IMR-90 (cell line): ENCODE measurements around the gene DOCK2. TPM values are rescaled to one million over a fixed set of nuclear protein-coding genes. Genes with fewer than 3 reads are reported as not detected.

Experiments used
- ATAC-seq: fragments of 200-7000 bp; cut with Tn5 transposase; 2 replicates; pipeline ENCODE4 v1.9.1; 2020; ENCODE audit warnings: low read depth, mild to moderate bottlenecking, moderate library complexity
- BruUV-seq: library from RNA; stranded (reverse); fragments of 400-500 nt; replicated peaks from 2 replicates; lab custom pipeline; 2021; lab: Mats Ljungman, UMichigan
- CTCF ChIA-PET: fragments of 300-600 bp; formaldehyde crosslinking; extraction: SDS; loops from one replicate; lab custom pipeline; 2021; ENCODE audit warnings: antibody characterized with exemption; lab: Yijun Ruan, JAX
- POLR2A ChIA-PET: fragments of 300-600 bp; sonication (Branson Sonifier 250); formaldehyde crosslinking; loops from one replicate; lab custom pipeline; 2022; ENCODE audit warnings: antibody characterized with exemption; ENCODE audit not compliant: unreplicated experiment; lab: Charles Lee
- DNase-seq: peaks from one replicate; pipeline ENCODE4 v3.0.0; 2013
- H2AFZ ChIP-seq: replicated peaks from 2 replicates; pipeline ENCODE3; 2013; ENCODE audit warnings: low read length, mild to moderate bottlenecking; ENCODE audit not compliant: poor library complexity
- H2AK5ac ChIP-seq: 2 replicates; pipeline ENCODE4 v1.6.1; 2013; ENCODE audit warnings: low read depth, low read length, inconsistent platforms
- H2AK9ac ChIP-seq: replicated peaks from 2 replicates; pipeline ENCODE3; 2013; ENCODE audit warnings: mild to moderate bottlenecking, low read depth, low read length, moderate library complexity; ENCODE audit not compliant: poor library complexity
- H2BK120ac ChIP-seq: 2 replicates; pipeline ENCODE4 v1.6.1; 2013; ENCODE audit warnings: low read depth, low read length, inconsistent platforms
- H2BK15ac ChIP-seq: 3 replicates; pipeline ENCODE4 v1.6.1; 2013; ENCODE audit warnings: low read depth, low read length, inconsistent platforms
- H2BK20ac ChIP-seq: 2 replicates; pipeline ENCODE4 v1.6.1; 2013; ENCODE audit warnings: low read depth, mild to moderate bottlenecking, inconsistent platforms, low read length, moderate library complexity
- H2BK5ac ChIP-seq: 2 replicates; pipeline ENCODE4 v1.6.1; 2013; ENCODE audit warnings: mild to moderate bottlenecking, low read depth, low read length, inconsistent platforms; ENCODE audit not compliant: poor library complexity, severe bottlenecking
- H3K14ac ChIP-seq: replicated peaks from 2 replicates; pipeline ENCODE4 v1.6.1; 2013; ENCODE audit warnings: low read depth, low read length, inconsistent platforms
- H3K18ac ChIP-seq: 2 replicates; pipeline ENCODE4 v1.6.1; 2013; ENCODE audit warnings: low read depth, low read length, control low read depth
- H3K23ac ChIP-seq: 2 replicates; pipeline ENCODE4 v1.6.1; 2013; ENCODE audit warnings: low read depth, low read length, inconsistent platforms
- H3K27ac ChIP-seq: 2 replicates; pipeline ENCODE4 v1.5.1; 2013; ENCODE audit warnings: mild to moderate bottlenecking, control low read depth, low read length; ENCODE audit not compliant: insufficient read depth
- H3K27me3 ChIP-seq: 2 replicates; pipeline ENCODE4 v1.6.1; 2013; ENCODE audit warnings: low read length; ENCODE audit not compliant: control insufficient read depth, insufficient read depth
- H3K36me3 ChIP-seq: 2 replicates; pipeline ENCODE4 v1.6.1; 2013; ENCODE audit warnings: low read length, mixed read lengths; ENCODE audit not compliant: control insufficient read depth, insufficient read depth
- H3K4ac ChIP-seq: 2 replicates; pipeline ENCODE4 v1.6.1; 2013; ENCODE audit warnings: low read depth, low read length, inconsistent platforms
- H3K4me1 ChIP-seq: 2 replicates; pipeline ENCODE4 v1.6.1; 2013; ENCODE audit warnings: low read length, mixed read lengths; ENCODE audit not compliant: control insufficient read depth, insufficient read depth
- H3K4me2 ChIP-seq: 2 replicates; pipeline ENCODE4 v1.6.1; 2013; ENCODE audit warnings: low read depth, mild to moderate bottlenecking, control low read depth, low read length, moderate library complexity
- H3K4me3 ChIP-seq: 2 replicates; pipeline ENCODE4 v1.5.1; 2013; ENCODE audit warnings: low read depth, mild to moderate bottlenecking, control low read depth, low read length, moderate library complexity; ENCODE audit not compliant: insufficient read depth
- H3K56ac ChIP-seq: 2 replicates; pipeline ENCODE4 v1.6.1; 2013; ENCODE audit warnings: low read length, inconsistent platforms; ENCODE audit not compliant: insufficient read depth; ENCODE audit errors: extremely low read depth
- H3K79me1 ChIP-seq, 2 experiments: 2 replicates each; pipeline ENCODE4 v1.6.1; 2013; ENCODE audit warnings: low read length in 2 of 2, inconsistent platforms in 1 of 2, low read depth in 1 of 2
- H3K9ac ChIP-seq: 2 replicates; pipeline ENCODE4 v1.6.1; 2013; ENCODE audit warnings: low read depth, low read length, control low read depth
- H3K9me1 ChIP-seq: 2 replicates; pipeline ENCODE4 v1.6.1; 2013; ENCODE audit warnings: low read length, inconsistent platforms; ENCODE audit not compliant: insufficient read depth
- H3K9me3 ChIP-seq: 2 replicates; pipeline ENCODE4 v1.6.1; 2013; ENCODE audit warnings: low read length; ENCODE audit not compliant: control insufficient read depth, insufficient read depth
- H4K20me1 ChIP-seq: 2 replicates; pipeline ENCODE4 v1.6.1; 2013; ENCODE audit warnings: low read length, inconsistent platforms; ENCODE audit not compliant: insufficient read depth
- H4K5ac ChIP-seq: 2 replicates; pipeline ENCODE4 v1.6.1; 2013; ENCODE audit warnings: mild to moderate bottlenecking, low read depth, low read length, control low read depth
- H4K8ac ChIP-seq, 2 experiments: 2 replicates each; pipeline ENCODE4 v1.6.1; 2013; ENCODE audit warnings: low read depth in 2 of 2, low read length in 2 of 2, control low read depth in 1 of 2, inconsistent platforms in 1 of 2
- H4K91ac ChIP-seq: 2 replicates; pipeline ENCODE4 v1.6.1; 2013; ENCODE audit warnings: low read depth, low read length, inconsistent platforms; ENCODE audit not compliant: insufficient read depth
- RAD21 ChIP-seq: IDR thresholded peaks from 2 replicates; pipeline ENCODE4 v1.6.1; 2012; ENCODE audit warnings: low read length, improper control_type of control experiment
- SMC3 ChIP-seq: fragments of 150-350 bp; IDR thresholded peaks from 2 replicates; pipeline ENCODE4 v1.6.1; 2016; ENCODE audit warnings: low read depth, mild to moderate bottlenecking, antibody characterized with exemption, low read length, moderate library complexity
- WGBS, 2 experiments: methylation state at CpG; one replicate each; pipeline versions ENCODE4 v1.1.5 to v1.1.7; 2013; ENCODE audit warnings: missing lambda C conversion rate in 2 of 2; ENCODE audit not compliant: insufficient read length in 1 of 2; ENCODE audit errors: extremely low coverage in 2 of 2; 5-methylcytosine and 5-hydroxymethylcytosine counted together
- dilution Hi-C: fragments of 300-500 bp; cut with HindIII; formaldehyde crosslinking; loops from one replicate; pipeline ENCODE4 v1.14.3; 2018; ENCODE audit warnings: low sequenced_read_pairs; ENCODE audit not compliant: unreplicated experiment
- in situ Hi-C: fragments of 300-500 bp; cut with MboI; formaldehyde crosslinking; loops from 3 replicates; pipeline ENCODE4 v1.14.3; 2019; ENCODE audit warnings: low sequenced_read_pairs, inconsistent platforms, mixed read lengths
- intact Hi-C: fragments of 100-400 bp; cut with micrococcal nuclease; formaldehyde crosslinking; loops from 2 replicates; pipeline ENCODE4 v1.10.0; 2022
- polyA plus RNA-seq, 3 experiments: library from polyadenylated mRNA; depleted of rRNA; stranded (reverse); fragments of >200 nt; gene quantifications; 2 replicates each; pipeline ENCODE4 v1.2.3, GENCODE V29; 2012; ENCODE audit warnings: low replicate concordance in 1 of 3
- total RNA-seq: library from RNA; depleted of rRNA; stranded (reverse); fragments of >200 nt; gene quantifications from 2 replicates; pipeline ENCODE4 v1.2.3, GENCODE V29; 2012
- TF ChIP-seq, protein P1 (sequence below): fragments of 150-350 bp; IDR thresholded peaks from 2 replicates; pipeline ENCODE4 v1.6.1; 2017; ENCODE audit warnings: mild to moderate bottlenecking, antibody characterized with exemption, low read length, low read depth

Gene DOCK2
- total and polyA plus RNA-seq, 2 of the 4 experiments (the other 2 are of a cell fraction): 0.72 to 3.0 TPM

- Histone ChIP-seq H3K14ac (no peak overlapping the region), H2AK5ac (no peak overlapping the region), H2BK5ac (no peak overlapping the region), H3K4ac (no peak overlapping the region), H3K4me3 (no peak overlapping the region), H2AK9ac (no peak overlapping the region), H2BK20ac (no peak overlapping the region), H3K4me1 (no peaks in the 10 kb centered on the region), H4K91ac (no peak overlapping the region), H2BK15ac (no peak overlapping the region), H3K27me3 (no peaks in the 10 kb centered on the region; the same call in 1 of the 2 replicates), H3K36me3 (no peaks in the 10 kb centered on the region), H3K4me2 (no peak overlapping the region), H3K9me3 (no peaks in the 10 kb centered on the region), H3K18ac (no peak overlapping the region), H3K27ac (no peak overlapping the region), H3K79me1 (no peaks in the 10 kb centered on the region), H3K9me1 (no peaks in the 10 kb centered on the region), H3K23ac (no peak overlapping the region), H3K9ac (no peak overlapping the region), H2AFZ (no peak overlapping the region), H4K5ac (no peak overlapping the region), H4K20me1 (no peaks in the 10 kb centered on the region), H2BK120ac (no peak overlapping the region), H4K8ac (no peak overlapping the region), H3K56ac (no peak overlapping the region)
- CTCF ChIA-PET: interaction anchor here (0.8 kb wide), 1 partner anchor 15 kb away, joined by 3 read pairs; no protein-coding TSS in a partner anchor
- BruUV-seq: no TSS peak
- no peak for DNase-seq
- no peak for TF ChIP-seq RAD21
- TF ChIP-seq, protein P1, sequence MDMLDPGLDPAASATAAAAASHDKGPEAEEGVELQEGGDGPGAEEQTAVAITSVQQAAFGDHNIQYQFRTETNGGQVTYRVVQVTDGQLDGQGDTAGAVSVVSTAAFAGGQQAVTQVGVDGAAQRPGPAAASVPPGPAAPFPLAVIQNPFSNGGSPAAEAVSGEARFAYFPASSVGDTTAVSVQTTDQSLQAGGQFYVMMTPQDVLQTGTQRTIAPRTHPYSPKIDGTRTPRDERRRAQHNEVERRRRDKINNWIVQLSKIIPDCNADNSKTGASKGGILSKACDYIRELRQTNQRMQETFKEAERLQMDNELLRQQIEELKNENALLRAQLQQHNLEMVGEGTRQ: no peak
- TF ChIP-seq SMC3: no peak
- in situ Hi-C loops: no loop called here
- intact Hi-C loops: no loop called here
- dilution Hi-C loops: no loop called here
- WGBS, 2 experiments: 20% methylated on average over 1 of the region's 2 CpGs; no CpG with 5 or more reads in 1 of the 2 experiments
- no peak for ATAC-seq
- POLR2A ChIA-PET: no interaction called here
Measured at GRCh38 chr5:170055606-170056005, 418.5 kb downstream of the DOCK2 start.
